Urinary bladder (tissue), 4 donors: ENCODE results near the gene TSPAN4. TPM values are rescaled to one million over a fixed set of nuclear protein-coding genes. Genes with fewer than 3 reads are reported as not detected.

ENCODE experiments used
- DNase-seq: peaks from one replicate; pipeline ENCODE4 v3.0.0-alpha.2; 2015; ENCODE audit errors: extremely low spot score
- H3K27ac ChIP-seq: one replicate; pipeline ENCODE4 v1.5.1; 2013; ENCODE audit warnings: low read depth, mild to moderate bottlenecking, moderate library complexity
- H3K36me3 ChIP-seq: one replicate; pipeline ENCODE4 v1.6.1; 2013; ENCODE audit warnings: mild to moderate bottlenecking, moderate library complexity; ENCODE audit not compliant: insufficient read depth
- H3K4me1 ChIP-seq: one replicate; pipeline ENCODE4 v1.6.1; 2013; ENCODE audit warnings: mild to moderate bottlenecking, moderate library complexity; ENCODE audit not compliant: insufficient read depth
- H3K4me3 ChIP-seq: one replicate; pipeline ENCODE4 v1.5.1; 2013; ENCODE audit warnings: low read depth, low read length
- WGBS: extraction: QIAGEN DNeasy Blood & Tissue Kit; methylation state at CpG from one replicate; pipeline ENCODE4 v1.1.7; 2013; 5-methylcytosine and 5-hydroxymethylcytosine counted together
- polyA plus RNA-seq: library from polyadenylated mRNA; stranded (reverse); fragments of 200-250 nt; gene quantifications from one replicate; pipeline ENCODE4 v1.2.3, GENCODE V29; 2013
- total RNA-seq: library from RNA; depleted of rRNA; stranded (reverse); fragments of >200 nt; gene quantifications from one replicate; pipeline ENCODE4 v1.2.3, GENCODE V29; 2014
- donor health status: healthy with polysubstance abuse.
- donor health status: healthy.

Gene TSPAN4
- total and polyA plus RNA-seq, 2 donors, result 39.4 to 144 TPM

GRCh38 chr11:824292-824880, 18.3 kb upstream of the TSPAN4 start:
- 80% methylated on average over 59 of the region's 59 CpGs for WGBS
- Histone ChIP-seq H3K36me3 (peaks cover 5% of the 10 kb centered on the region), H3K4me1 (no peaks in the 10 kb centered on the region), H3K4me3 (no peak overlapping the region), H3K27ac (no peak overlapping the region)
- no peak for DNase-seq

- Histone ChIP-seq H3K4me1 (peaks cover 2% of the 10 kb centered on the region), H3K4me3 (no peak overlapping the region), H3K27ac (no peak overlapping the region), H3K36me3 (peaks cover 5% of the 10 kb centered on the region)
- no peak for DNase-seq
- 84% methylated on average over 11 of the region's 11 CpGs for WGBS
These were observed 17.7 kb upstream of the TSPAN4 start for GRCh38 chr11:824942-825341.

GRCh38 chr11:825366-826226, 17.1 kb upstream of the TSPAN4 start:
- Histone ChIP-seq H3K27ac (peak overlapping the region; percentile 72), H3K4me3 (no peak overlapping the region), H3K4me1 (peaks cover 2% of the 10 kb centered on the region), H3K36me3 (peaks cover 5% of the 10 kb centered on the region)
- no peak for DNase-seq
- 75% methylated on average over 12 of the region's 12 CpGs for WGBS

DNA sequence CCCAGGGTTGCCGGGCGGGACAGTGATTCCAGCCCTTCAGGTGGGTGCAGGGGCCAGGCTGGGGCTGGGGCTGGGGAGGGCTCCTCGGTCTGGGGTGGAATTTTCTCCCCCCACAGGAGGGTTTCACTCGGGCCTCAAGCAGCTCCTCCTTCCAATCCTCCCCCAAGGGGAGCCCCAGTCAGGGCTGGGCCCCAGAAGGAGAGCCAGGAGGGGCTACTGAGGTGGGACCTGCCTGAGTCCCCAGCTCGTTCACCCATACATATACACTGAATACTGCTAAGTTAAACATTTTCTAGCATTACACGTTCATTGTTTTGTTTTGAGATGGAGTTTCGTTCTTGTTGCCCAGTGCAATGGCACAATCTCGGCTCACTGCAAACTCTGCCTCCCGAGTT, 16.4 kb upstream of the TSPAN4 start:
- H3K4me3 ChIP-seq, result no peak overlapping the region
- no peak for DNase-seq
- peaks cover 5% of the 10 kb centered on the region for H3K36me3 ChIP-seq
- H3K4me1 ChIP-seq, result peaks cover 2% of the 10 kb centered on the region
- peak overlapping the region; percentile 72 for H3K27ac ChIP-seq
- 78% methylated on average over 9 of the region's 9 CpGs for WGBS

DNA sequence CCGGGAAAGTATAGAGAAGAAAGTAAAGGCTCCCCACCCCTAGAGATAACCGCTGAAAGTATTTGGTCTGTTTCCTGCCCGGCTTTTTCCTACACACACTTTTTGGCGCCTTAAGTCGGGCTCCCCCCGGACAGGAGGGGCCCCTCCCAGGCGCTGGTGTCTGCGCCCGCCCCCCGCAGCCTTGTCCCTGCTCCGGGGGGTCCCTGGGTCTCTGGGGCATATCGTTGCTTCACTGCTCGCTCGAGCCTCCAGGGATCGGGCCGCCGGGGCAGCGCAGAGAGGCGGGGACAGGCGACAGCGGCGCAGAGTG, 15.9 kb upstream of the TSPAN4 start:
- peaks cover 2% of the 10 kb centered on the region for H3K4me1 ChIP-seq
- WGBS, result 2% methylated on average over 22 of the region's 22 CpGs
- H3K4me3 ChIP-seq, result peak overlapping the region; percentile 36
- H3K27ac ChIP-seq, result peak overlapping the region; percentile 76
- H3K36me3 ChIP-seq, result peaks cover 5% of the 10 kb centered on the region
- no peak for DNase-seq

- DNase-seq, result no peak
- 9% methylated on average over 66 of the region's 66 CpGs for WGBS
- Histone ChIP-seq H3K36me3 (peaks cover 5% of the 10 kb centered on the region), H3K27ac (peak overlapping the region; percentile 76), H3K4me1 (peaks cover 2% of the 10 kb centered on the region), H3K4me3 (peak overlapping the region; percentile 36)
These were observed 15.3 kb upstream of the TSPAN4 start for GRCh38 chr11:827146-827896.

GRCh38 chr11:827897-828192, 14.8 kb upstream of the TSPAN4 start, which contains the start of gene CRACR2B:
TSS of gene CRACR2B (plus strand) at chr11:827919. CDS start at chr11:828608, 689 bp downstream.
- peaks cover 2% of the 10 kb centered on the region for H3K4me1 ChIP-seq
- peak within 1 kb of the TSS; percentile 76 for H3K27ac ChIP-seq
- DNase-seq, result no peak

DNA sequence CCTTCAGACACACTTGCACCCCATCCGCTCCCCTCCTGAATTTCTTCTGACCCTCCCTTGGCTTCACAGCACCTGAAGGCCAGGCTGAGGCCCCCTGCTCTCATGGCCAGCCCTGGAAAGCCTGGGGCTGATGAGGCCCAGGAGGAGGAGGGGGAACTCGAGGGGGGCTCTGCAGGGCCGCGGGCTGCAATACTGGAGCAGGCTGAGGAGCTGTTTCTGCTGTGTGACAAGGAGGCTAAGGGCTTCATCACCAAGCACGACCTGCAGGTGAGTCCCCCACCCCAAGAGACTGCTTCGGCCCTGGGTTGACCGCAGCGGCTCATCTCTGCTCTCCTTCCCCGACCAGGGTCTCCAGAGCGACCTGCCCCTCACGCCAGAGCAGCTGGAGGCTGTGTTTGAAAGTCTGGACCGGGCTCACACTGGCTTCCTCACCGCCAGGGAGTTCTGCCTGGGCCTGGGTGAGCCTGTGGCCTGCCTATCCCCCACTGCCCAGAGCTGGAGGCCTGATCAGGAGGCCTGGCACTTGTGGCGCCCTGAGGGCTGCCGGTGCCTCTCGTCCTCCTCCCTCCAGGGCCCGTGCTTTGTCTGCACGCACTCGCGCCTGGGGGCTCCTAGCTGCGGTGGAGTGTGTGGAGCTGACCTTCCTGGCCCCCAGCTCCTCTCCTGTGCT, 14.0 kb upstream of the TSPAN4 start:
- WGBS, result 68% methylated on average over 21 of the region's 21 CpGs
- Histone ChIP-seq H3K4me3 (no peak overlapping the region), H3K27ac (no peak overlapping the region)

More at GRCh38 chr11:827897-828192, 14.8 kb upstream of the TSPAN4 start, which contains the start of gene CRACR2B:
- Histone ChIP-seq H3K36me3 (peaks cover 5% of the 10 kb centered on the region), H3K4me3 (peak within 1 kb of the TSS; percentile 36)
- 69% methylated on average over 5 of the region's 5 CpGs for WGBS

DNA sequence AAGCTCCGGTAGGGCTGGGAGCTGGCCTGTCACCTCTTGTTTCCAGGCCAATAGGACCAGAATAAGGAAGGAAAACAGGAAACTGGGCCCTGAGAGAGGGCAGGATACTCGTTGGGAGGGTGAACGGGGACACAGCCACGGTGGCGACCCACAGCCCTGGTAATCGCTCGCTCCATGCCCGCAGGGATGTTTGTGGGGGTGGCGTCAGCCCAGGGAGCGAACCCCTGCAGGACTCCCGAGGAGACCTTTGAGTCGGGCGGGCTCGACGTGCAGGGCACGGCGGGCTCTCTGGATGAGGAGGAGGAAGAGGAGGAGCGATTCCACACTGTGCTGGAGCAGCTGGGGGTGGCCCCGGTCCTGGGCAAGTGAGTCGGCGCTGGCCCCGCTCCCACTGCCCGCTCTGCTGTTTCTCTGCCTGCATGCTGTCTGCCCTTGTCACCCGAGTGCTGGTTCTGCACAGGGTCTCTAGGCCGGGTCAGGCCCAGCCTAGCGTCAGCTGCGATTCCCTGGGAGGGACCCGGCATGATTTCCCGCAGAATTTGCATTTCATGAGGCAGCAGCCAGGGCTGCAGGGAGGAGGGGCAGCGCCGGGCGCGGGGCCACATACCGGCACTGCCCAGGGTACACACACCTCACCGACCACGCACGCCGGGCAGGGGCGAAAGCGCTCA, 13.3 kb upstream of the TSPAN4 start:
- no peak for DNase-seq
- 16% methylated on average over 40 of the region's 40 CpGs for WGBS
- Histone ChIP-seq H3K4me1 (peaks cover 2% of the 10 kb centered on the region), H3K36me3 (peaks cover 5% of the 10 kb centered on the region), H3K27ac (no peak overlapping the region), H3K4me3 (peak overlapping the region; percentile 14)

More for the DNA sequence above, 14.0 kb upstream of the TSPAN4 start:
- Histone ChIP-seq H3K36me3 (peaks cover 5% of the 10 kb centered on the region), H3K4me1 (peaks cover 2% of the 10 kb centered on the region)
- DNase-seq, result no peak

DNA sequence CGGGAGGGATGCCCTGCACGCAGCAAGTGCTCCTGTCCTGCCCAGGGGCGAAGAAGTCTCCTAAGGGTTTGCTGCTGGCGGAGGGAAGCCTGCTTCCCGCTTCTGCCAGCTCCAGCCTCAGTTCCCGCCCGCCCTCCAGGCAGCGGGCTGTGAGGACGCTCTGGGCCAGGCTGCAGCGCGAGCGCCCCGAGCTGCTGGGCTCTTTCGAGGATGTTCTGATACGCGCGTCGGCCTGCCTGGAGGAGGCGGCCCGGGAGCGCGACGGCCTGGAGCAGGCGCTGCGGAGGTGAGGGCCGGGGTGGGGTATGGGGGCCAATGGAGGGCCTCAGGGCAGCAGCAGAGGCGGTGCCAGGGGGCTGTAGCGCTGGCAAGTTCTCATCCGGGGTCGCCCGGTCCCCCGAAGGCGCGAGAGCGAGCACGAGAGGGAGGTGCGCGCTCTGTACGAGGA, 12.8 kb upstream of the TSPAN4 start:
- Histone ChIP-seq H3K4me3 (peak overlapping the region; percentile 14), H3K27ac (no peak overlapping the region), H3K4me1 (peaks cover 2% of the 10 kb centered on the region), H3K36me3 (peaks cover under 1% of the 10 kb centered on the region)
- WGBS, result 3% methylated on average over 39 of the region's 39 CpGs
- DNase-seq, result no peak

GRCh38 chr11:830295-831117, 12.1 kb upstream of the TSPAN4 start:
- Histone ChIP-seq H3K4me1 (peaks cover 2% of the 10 kb centered on the region), H3K36me3 (no peaks in the 10 kb centered on the region), H3K4me3 (peak overlapping the region; percentile 16), H3K27ac (no peak overlapping the region)
- 4% methylated on average over 78 of the region's 78 CpGs for WGBS
- DNase-seq, result no peak

DNA sequence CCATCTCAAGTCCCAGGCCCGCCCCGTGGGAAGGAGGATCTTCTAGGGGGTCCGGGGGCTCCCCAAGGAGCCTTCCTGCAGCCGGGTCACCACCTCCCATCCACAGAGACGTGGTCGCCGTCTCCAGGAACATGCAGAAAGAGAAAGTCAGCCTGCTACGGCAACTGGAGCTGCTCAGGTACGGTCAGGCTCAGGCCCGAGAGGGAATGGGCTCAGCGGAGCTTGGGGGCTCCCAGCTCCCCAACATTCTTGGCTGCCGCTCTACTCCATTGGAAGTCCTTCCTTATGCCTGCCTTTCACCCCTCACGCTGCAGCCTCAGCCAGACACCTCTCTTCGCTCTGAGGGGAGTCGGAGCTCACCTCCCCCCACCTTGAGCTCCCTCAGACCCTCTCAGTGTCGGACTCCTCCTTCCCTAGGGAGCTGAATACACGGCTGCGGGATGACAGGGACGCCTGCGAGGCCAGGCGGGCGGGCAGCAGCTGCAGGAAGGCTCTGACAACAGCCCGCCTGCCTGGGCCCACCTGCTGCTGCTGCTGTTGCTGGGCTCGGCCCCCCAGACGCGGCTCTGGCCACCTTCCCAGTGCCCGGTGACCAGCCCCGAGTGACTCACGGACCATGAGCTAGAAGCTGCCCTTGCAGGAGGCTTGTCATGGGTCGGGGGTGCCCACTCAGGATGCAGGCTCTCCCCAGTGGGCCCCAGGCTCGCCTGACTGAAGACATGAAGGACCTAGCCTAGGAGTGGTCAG, 11.4 kb upstream of the TSPAN4 start:
- H3K4me3 ChIP-seq, result no peak overlapping the region
- H3K36me3 ChIP-seq, result no peaks in the 10 kb centered on the region
- DNase-seq, result no peak
- 56% methylated on average over 31 of the region's 31 CpGs for WGBS
- H3K27ac ChIP-seq, result no peak overlapping the region
- peaks cover 2% of the 10 kb centered on the region for H3K4me1 ChIP-seq
